Parathyroid adenoma (tissue), 2 donors: ENCODE measurements around the gene ECEL1.

Experiments used
- H2AFZ ChIP-seq: fragments of 300-600 bp; sonication (generic); one replicate; pipeline ENCODE4 v1.7.0; 2017; ENCODE audit warnings: antibody characterized with exemption, mild to moderate bottlenecking
- H3K27ac ChIP-seq: fragments of 300-600 bp; sonication (generic); one replicate; pipeline ENCODE4 v1.7.0; 2017
- H3K27me3 ChIP-seq: fragments of 300-600 bp; sonication (generic); one replicate; pipeline ENCODE4 v1.7.0; 2017; ENCODE audit warnings: low read length; ENCODE audit not compliant: control insufficient read depth, insufficient read depth
- H3K36me3 ChIP-seq: fragments of 300-600 bp; sonication (generic); one replicate; pipeline ENCODE4 v1.7.0; 2017; ENCODE audit warnings: low read length; ENCODE audit not compliant: control insufficient read depth, insufficient read depth
- H3K4me1 ChIP-seq: fragments of 300-600 bp; sonication (generic); one replicate; pipeline ENCODE4 v1.7.0; 2017; ENCODE audit warnings: control low read depth
- H3K4me2 ChIP-seq: fragments of 300-600 bp; sonication (generic); one replicate; pipeline ENCODE4 v1.7.0; 2017; ENCODE audit warnings: low read length
- H3K4me3 ChIP-seq: fragments of 300-600 bp; sonication (generic); one replicate; pipeline ENCODE4 v1.7.0; 2017; ENCODE audit warnings: low read depth, low read length
- H3K79me2 ChIP-seq: fragments of 300-600 bp; sonication (generic); one replicate; pipeline ENCODE4 v1.7.0; 2017; ENCODE audit warnings: control low read depth
- H3K9ac ChIP-seq: fragments of 300-600 bp; sonication (generic); one replicate; pipeline ENCODE4 v1.7.0; 2017; ENCODE audit warnings: mild to moderate bottlenecking
- H3K9me3 ChIP-seq: fragments of 300-600 bp; sonication (generic); one replicate; pipeline ENCODE4 v1.7.0; 2017; ENCODE audit warnings: low read length; ENCODE audit not compliant: control insufficient read depth
- CTCF ChIP-seq: fragments of 300-600 bp; sonication (generic); IDR thresholded peaks from one replicate; pipeline ENCODE4 v1.7.0; 2017; ENCODE audit warnings: antibody characterized with exemption, mild to moderate bottlenecking
- donor health status: primary hyperparathyroidism.

The ECEL1 gene

GRCh38 chr2:232522623-232523401, 35.2 kb upstream of the ECEL1 start:
- Histone ChIP-seq H3K4me2 (no peak overlapping the region), H2AFZ (no peak overlapping the region), H3K79me2 (no peaks in the 10 kb centered on the region), H3K27me3 (peaks cover 3% of the 10 kb centered on the region), H3K9ac (no peak overlapping the region), H3K9me3 (no peaks in the 10 kb centered on the region), H3K4me1 (no peaks in the 10 kb centered on the region), H3K27ac (no peak overlapping the region), H3K4me3 (no peak overlapping the region), H3K36me3 (no peaks in the 10 kb centered on the region)
- TF ChIP-seq CTCF = no peak

- no peak overlapping the region for H3K9ac ChIP-seq
Measured at GRCh38 chr2:232521959-232522622, 34.5 kb upstream of the ECEL1 start.

GRCh38 chr2:232521098-232521497, 33.5 kb upstream of the ECEL1 start:
- no peaks in the 10 kb centered on the region for H3K4me1 ChIP-seq
- H3K9ac ChIP-seq = no peak overlapping the region
- H3K27me3 ChIP-seq = peaks cover 3% of the 10 kb centered on the region
- H3K27ac ChIP-seq = no peak overlapping the region
- no peak overlapping the region for H3K4me2 ChIP-seq
- no peak overlapping the region for H2AFZ ChIP-seq
- TF ChIP-seq CTCF = no peak
- no peaks in the 10 kb centered on the region for H3K9me3 ChIP-seq
- no peaks in the 10 kb centered on the region for H3K79me2 ChIP-seq
- H3K36me3 ChIP-seq = no peaks in the 10 kb centered on the region
- H3K4me3 ChIP-seq = no peak overlapping the region

More at GRCh38 chr2:232521959-232522622, 34.5 kb upstream of the ECEL1 start:
- Histone ChIP-seq H3K9me3 (no peaks in the 10 kb centered on the region), H3K4me2 (peak overlapping the region; percentile 72), H3K36me3 (no peaks in the 10 kb centered on the region), H3K4me3 (no peak overlapping the region), H2AFZ (peak overlapping the region; percentile 68), H3K27me3 (peaks cover 3% of the 10 kb centered on the region), H3K4me1 (no peaks in the 10 kb centered on the region), H3K79me2 (no peaks in the 10 kb centered on the region), H3K27ac (no peak overlapping the region)
- TF ChIP-seq CTCF = peak; percentile 84

- Histone ChIP-seq H3K4me2 (no peak overlapping the region), H3K27me3 (peaks cover 3% of the 10 kb centered on the region), H2AFZ (no peak overlapping the region), H3K27ac (no peak overlapping the region), H3K36me3 (no peaks in the 10 kb centered on the region), H3K4me1 (no peaks in the 10 kb centered on the region), H3K9me3 (no peaks in the 10 kb centered on the region), H3K79me2 (no peaks in the 10 kb centered on the region), H3K9ac (no peak overlapping the region), H3K4me3 (no peak overlapping the region)
- TF ChIP-seq CTCF = no peak
Measured at GRCh38 chr2:232520489-232520888, 32.9 kb upstream of the ECEL1 start.
